Stimulated activated CD8-positive, alpha-beta memory T cell treated with anti-CD3 and anti-CD28 coated beads, Interleukin-15, amount 100 ng/mL, for 4 hours (primary cell): ENCODE results near the gene LUZP2.

ENCODE experiments used
- DNase-seq, 2 donors: peaks; one replicate each; pipeline ENCODE4 v3.0.0-alpha.2; 2020; ENCODE audit warnings: low read depth in 2 of 2

LUZP2 gene

GRCh38 chr11:24635588-24636290, 138.9 kb downstream of the LUZP2 start:
- no peak for DNase-seq

DNA sequence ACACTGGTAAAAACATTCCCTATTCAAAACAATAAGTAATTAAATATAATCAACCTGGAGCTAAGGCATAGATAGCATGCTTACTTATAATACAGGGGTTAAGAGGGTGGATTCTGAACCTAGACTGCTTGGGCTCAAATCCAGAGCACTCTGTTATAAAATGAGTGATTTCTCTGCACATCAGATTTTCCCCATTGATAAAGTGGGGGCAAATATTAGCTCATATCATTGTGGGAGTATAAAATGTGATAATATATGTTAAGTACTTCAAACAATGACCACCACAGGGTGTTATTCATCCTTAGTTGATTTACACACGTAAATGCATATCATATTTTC, 139.4 kb downstream of the LUZP2 start:
- no peak for DNase-seq

DNA sequence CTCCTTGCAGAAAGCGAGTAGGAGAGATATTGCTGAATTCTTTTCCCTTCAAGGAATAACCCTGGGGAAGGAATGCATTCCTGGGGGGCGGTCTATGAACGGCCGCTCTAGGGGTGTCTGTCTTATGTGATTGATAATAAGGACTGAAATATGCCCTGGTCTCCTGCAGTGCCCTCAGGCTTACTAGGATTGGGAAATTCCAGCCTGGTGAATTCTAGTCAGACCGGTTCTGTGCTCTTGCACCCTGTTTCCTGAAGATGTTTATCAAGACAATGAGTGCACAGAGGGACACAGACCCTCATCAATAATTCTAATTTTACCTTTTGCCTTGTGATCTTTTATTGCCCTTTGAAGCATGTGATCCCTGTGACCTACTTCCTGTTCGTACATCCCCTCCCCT, 140.7 kb downstream of the LUZP2 start:
- no peak for DNase-seq

DNA sequence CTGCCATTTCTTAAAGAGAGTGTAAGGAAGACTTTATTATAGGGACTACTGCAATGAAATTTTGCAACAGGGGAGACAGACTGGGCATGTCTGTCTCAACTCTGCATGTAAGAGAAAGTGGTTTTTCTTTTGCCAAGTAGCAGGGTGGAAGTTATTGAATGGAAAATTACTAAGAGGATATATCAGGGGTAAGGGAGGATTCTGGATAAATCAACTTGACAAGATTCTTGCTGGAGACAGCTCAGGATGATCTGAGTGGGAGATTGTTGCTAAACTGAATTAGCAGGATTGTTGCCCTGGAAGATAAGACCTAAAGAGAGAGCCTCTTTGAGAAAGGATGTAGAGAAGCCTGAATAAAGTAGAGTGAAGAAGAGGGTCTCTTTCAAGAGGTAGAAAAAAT, 145.8 kb downstream of the LUZP2 start:
- DNase-seq: no peak

- DNase-seq: no peak
Observed at GRCh38 chr11:24645563-24645962, 148.7 kb downstream of the LUZP2 start.

GRCh38 chr11:24651873-24652272, 155.0 kb downstream of the LUZP2 start:
- DNase-seq: no peak

DNA sequence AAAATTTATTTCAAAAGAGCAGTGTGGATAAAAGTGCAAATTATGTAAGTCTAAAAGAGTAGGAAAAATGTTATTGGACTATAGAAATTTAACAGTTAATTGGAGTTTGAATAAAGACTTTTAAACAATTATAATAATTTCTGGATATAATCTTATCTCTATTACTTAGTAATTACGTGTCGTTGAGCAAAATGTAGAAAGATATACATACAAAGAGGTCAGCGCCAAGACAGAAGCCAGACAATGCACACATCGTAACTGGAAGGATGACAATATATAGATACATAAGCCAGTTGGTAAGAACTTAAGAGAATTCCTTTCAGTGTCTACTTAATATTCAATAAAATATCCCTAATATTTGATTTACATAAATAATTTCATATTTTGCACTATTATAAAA, 157.0 kb downstream of the LUZP2 start:
- no peak for DNase-seq

GRCh38 chr11:24661331-24661730, 164.5 kb downstream of the LUZP2 start:
- DNase-seq: no peak

- no peak for DNase-seq
Observed at GRCh38 chr11:24664399-24664798, 167.5 kb downstream of the LUZP2 start.

GRCh38 chr11:24667353-24667968, 170.6 kb downstream of the LUZP2 start:
- DNase-seq: no peak

DNA sequence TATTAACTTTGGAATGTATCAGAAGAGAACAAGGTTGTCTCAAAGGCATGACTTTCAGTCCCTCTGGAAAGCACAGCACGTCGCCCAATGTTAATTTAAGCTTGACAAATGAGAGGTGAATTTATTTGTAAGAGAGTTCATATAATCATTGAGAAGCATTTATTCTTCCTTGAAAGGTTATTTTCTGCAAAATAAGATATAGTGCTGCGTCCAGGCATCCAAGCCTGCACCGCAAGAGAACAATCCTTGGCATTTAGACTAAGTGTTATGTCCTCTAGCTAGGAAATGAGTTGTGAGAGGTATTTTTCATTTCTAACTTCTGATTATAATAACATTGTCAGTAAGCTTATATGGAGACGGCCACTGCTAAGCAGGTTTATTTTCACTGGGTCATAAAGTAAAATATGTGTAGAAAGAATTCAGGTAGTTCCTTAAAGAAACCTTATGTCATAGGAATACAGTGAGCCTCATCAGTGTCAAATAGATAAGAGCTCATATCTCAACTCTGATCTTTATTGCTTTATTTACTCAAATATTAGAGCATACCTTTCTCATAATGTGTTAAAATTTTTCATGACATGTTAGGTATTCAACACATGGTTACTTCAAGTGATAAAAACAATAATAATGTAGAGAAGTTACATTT, 182.0 kb downstream of the LUZP2 start:
- no peak for DNase-seq

DNA sequence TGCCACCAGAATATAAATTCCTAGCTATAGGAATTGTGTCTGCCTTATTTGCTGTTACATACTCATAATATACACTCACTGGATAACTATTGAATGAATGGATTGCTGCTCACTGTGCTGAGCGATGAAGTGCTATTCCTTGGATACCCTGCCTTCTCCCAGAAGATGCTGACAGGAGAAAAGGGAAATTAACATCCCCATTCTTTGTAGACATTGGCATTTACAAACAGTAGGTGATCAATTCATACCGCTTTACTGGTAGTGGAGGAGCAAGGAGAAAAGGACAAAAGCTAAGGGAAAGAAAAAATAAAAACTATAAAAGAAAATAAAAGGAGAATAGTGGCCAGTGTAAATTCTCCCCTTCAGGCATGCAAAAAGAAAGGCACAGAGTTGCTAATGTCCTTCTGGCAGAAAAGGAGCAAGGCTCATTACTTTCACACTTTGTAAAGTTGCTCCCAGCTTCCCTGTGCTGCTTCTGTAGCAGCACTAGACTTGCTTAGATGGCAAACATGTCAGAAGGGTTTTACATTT, 183.0 kb downstream of the LUZP2 start:
- no peak for DNase-seq

DNA sequence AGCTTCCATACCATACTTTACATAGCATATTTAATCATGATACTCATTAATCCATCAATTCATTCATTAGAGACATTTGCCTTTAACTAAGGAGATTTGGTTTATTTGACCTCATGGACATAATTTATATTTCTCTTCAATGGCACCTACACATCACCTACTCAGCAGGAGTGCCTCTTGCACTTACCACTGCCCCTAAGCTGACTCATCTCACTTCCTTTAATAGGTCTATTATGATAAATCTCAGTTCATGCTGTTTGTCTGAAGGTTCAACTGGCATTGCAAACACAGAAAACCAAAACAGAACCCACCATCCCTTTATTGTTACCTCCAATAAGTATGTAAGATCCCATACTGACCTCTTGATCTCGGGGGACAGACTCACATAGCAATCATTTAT, 186.7 kb downstream of the LUZP2 start:
- no peak for DNase-seq

DNA sequence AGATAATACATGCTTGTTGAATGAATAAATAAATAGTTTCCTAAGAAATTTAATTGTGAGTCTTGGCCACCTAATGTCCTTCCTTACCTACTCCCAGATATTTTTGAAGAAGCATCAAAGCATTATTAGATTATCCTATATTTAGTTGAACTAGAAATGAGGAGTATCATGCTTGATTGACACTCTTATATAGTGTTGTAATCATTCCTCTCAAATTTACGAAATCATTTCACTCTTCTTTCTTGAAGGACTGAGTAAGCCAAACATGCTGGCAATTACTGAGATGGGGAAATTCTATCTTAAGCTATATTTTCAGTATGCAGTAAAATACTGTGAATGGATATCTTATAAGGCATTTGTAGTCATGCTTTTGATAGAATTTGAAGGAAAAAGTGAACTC, 189.0 kb downstream of the LUZP2 start:
- DNase-seq: no peak

GRCh38 chr11:24687531-24688147, 190.8 kb downstream of the LUZP2 start:
- no peak for DNase-seq

DNA sequence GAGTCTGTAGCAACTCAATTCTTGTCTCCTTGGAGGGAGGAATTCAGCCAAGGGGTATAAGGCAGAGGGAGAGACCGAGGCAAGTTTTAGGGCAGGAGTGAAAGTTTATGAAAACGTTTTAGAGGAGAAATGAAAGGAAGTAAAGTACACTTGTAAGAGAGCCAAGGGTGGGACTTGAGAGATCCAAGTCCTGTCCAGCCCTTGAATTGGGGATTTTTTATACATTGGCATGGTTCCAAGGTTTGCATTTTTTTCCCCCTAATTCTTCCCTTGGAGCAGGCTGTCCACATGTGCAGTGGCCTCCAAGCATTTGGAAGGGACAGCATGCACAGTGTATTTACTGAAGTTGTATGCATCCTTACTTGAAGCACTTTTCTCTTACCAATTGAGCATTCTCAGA, 192.1 kb downstream of the LUZP2 start:
- no peak for DNase-seq

DNA sequence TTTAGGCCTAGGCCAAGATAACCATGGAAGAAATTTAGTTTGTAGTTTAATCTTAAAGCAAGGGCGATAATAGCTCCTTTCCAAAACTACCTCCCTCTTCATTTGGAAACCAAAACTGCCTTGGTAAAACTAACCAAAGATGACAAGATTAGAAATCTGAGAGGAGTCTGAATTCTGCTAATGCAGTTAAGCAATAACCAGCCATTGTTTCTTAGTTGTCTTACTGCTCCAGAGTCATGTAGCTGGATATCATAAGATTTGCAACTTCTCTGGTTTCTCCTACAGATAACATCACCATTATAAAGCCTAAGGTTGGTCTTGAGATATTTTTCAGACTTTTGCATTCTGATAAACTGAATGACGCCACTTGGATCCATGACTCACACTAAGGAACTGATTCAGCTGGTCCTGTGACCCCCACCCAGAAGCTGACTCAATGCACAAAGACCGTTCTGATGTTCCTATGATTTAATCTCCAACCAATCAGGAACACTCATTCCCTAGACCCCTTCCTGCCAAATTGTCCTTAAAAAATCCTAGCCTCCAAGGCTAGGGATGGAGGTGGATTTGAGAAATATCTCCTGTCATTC, 200.8 kb downstream of the LUZP2 start:
- DNase-seq: no peak

GRCh38 chr11:24704716-24705115, 207.9 kb downstream of the LUZP2 start:
- no peak for DNase-seq

- no peak for DNase-seq
Observed at GRCh38 chr11:24705474-24705873, 208.6 kb downstream of the LUZP2 start.

- no peak for DNase-seq
Observed at GRCh38 chr11:24708616-24709015, 211.8 kb downstream of the LUZP2 start.

GRCh38 chr11:24709928-24710565, 213.2 kb downstream of the LUZP2 start:
- no peak for DNase-seq

- no peak for DNase-seq
Observed at GRCh38 chr11:24714601-24715000, 217.7 kb downstream of the LUZP2 start.
